HCT116 (cell line): ENCODE measurements around the gene RPH3AL. TPM values are rescaled to one million over a fixed set of nuclear protein-coding genes. Genes with fewer than 3 reads are reported as not detected.
A peak's percentile ranks its signal among the peaks of the same experiment; 100 is the strongest.

ENCODE experiments used
- ATAC-seq: fragments of 200-7000 bp; cut with Tn5 transposase; 2 replicates; pipeline ENCODE4 v1.9.1; 2020; ENCODE audit warnings: mild to moderate bottlenecking, moderate library complexity
- BruUV-seq: library from RNA; stranded (reverse); fragments of 400-500 nt; replicated peaks from 2 replicates; lab custom pipeline; 2021; lab: Mats Ljungman, UMichigan
- CTCF ChIA-PET: fragments of 300-600 bp; sonication (Branson Sonifier 250); formaldehyde crosslinking; loops from one replicate; lab custom pipeline; 2021; ENCODE audit warnings: antibody characterized with exemption; lab: Charles Lee
- POLR2A ChIA-PET: fragments of 300-600, 350-600 bp; sonication (Branson Sonifier 250); formaldehyde crosslinking; loops from one replicate; lab custom pipeline; 2021; ENCODE audit warnings: antibody characterized with exemption; lab: Charles Lee
- RAD21 ChIA-PET, 2 experiments: fragments of 300-600 bp; sonication (Branson Sonifier 250); formaldehyde crosslinking; loops; one replicate each; lab custom pipeline; 2023; ENCODE audit warnings: low total read pairs in 2 of 2; ENCODE audit not compliant: uncharacterized antibody in 2 of 2, unreplicated experiment in 2 of 2, low non-redundant PET in 1 of 2; lab: Charles Lee
- DNase-seq: peaks from one replicate; pipeline ENCODE4 v3.0.0-alpha.2; 2010; ENCODE audit warnings: low read depth, low spot score
- H2AFZ ChIP-seq: fragments of 200-600 bp; shearing (Covaris generic), sonication (generic); 2 replicates; pipeline ENCODE4 v1.6.1; 2017; ENCODE audit warnings: low read depth, mixed run types, mixed read lengths, antibody characterized with exemption, low read length; ENCODE audit not compliant: poor library complexity, severe bottlenecking
- H3K27ac ChIP-seq: 2 replicates; pipeline ENCODE4 v1.5.1; 2012; ENCODE audit warnings: low read depth, low read length
- H3K27me3 ChIP-seq: fragments of 200-600 bp; sonication (generic); 2 replicates; pipeline ENCODE4 v1.6.1; 2016; ENCODE audit warnings: mixed run types, low read length, mixed read lengths; ENCODE audit not compliant: insufficient read depth
- H3K36me3 ChIP-seq, 2 experiments: fragments of 200-500 bp in 1 of 2; fragments of 200-600 bp in 1 of 2; sonication (Bioruptor generic) in 1 of 2; sonication (generic) in 1 of 2; 2 replicates each; pipeline versions ENCODE4 v1.5.1 to v1.6.1; 2014 to 2016; ENCODE audit warnings: low read length in 2 of 2, inconsistent platforms in 1 of 2, mixed read lengths in 1 of 2, mixed run types in 1 of 2; ENCODE audit not compliant: insufficient read depth in 2 of 2, control insufficient read depth in 1 of 2
- H3K4me1 ChIP-seq, 2 experiments: fragments of 200-600 bp in 1 of 2; sonication (generic) in 1 of 2; 2 replicates each; pipeline versions ENCODE4 v1.5.1 to v1.6.1; 2012 to 2017; ENCODE audit warnings: low read length in 2 of 2, inconsistent platforms in 1 of 2, mild to moderate bottlenecking in 1 of 2, mixed read lengths in 1 of 2, mixed run types in 1 of 2, moderate library complexity in 1 of 2; ENCODE audit not compliant: insufficient read depth in 2 of 2, control insufficient read depth in 1 of 2
- H3K4me2 ChIP-seq: fragments of 200-600 bp; sonication (generic); 2 replicates; pipeline ENCODE4 v1.6.1; 2017; ENCODE audit warnings: mixed run types, low read length, mixed read lengths
- H3K4me3 ChIP-seq, 2 experiments: fragments of 200-600 bp in 1 of 2; sonication (generic) in 1 of 2; replicated peaks in 1 of 2; 2 replicates each; pipeline ENCODE4 v1.5.1; 2011 to 2016; ENCODE audit warnings: low read length in 2 of 2, control low read depth in 1 of 2, low read depth in 1 of 2, mild to moderate bottlenecking in 1 of 2, mixed read lengths in 1 of 2, mixed run types in 1 of 2
- H3K79me2 ChIP-seq: fragments of 200-600 bp; sonication (generic); 2 replicates; pipeline ENCODE4 v1.6.1; 2017; ENCODE audit warnings: mild to moderate bottlenecking, mixed run types, low read length, moderate library complexity, mixed read lengths; ENCODE audit not compliant: insufficient read depth
- H3K9ac ChIP-seq: fragments of 200-600 bp; sonication (generic); 2 replicates; pipeline ENCODE4 v1.6.1; 2016; ENCODE audit warnings: low read length, mixed read lengths
- H3K9me2 ChIP-seq: fragments of 200-600 bp; sonication (generic), shearing (Covaris generic); 2 replicates; pipeline ENCODE4 v1.6.1; 2017; ENCODE audit warnings: mixed run types, mild to moderate bottlenecking, moderate library complexity; ENCODE audit not compliant: insufficient read depth
- H3K9me3 ChIP-seq, 2 experiments: fragments of 200-500 bp in 1 of 2; fragments of 200-600 bp in 1 of 2; sonication (Bioruptor generic) in 1 of 2; sonication (generic) in 1 of 2; 2 replicates each; pipeline ENCODE4 v1.6.1; 2014 to 2017; ENCODE audit warnings: low read length in 2 of 2, mixed read lengths in 2 of 2, inconsistent platforms in 1 of 2, low read depth in 1 of 2, mild to moderate bottlenecking in 1 of 2, mixed run types in 1 of 2, moderate library complexity in 1 of 2; ENCODE audit not compliant: control insufficient read depth in 1 of 2, insufficient read depth in 1 of 2
- H4K20me1 ChIP-seq: fragments of 200-600 bp; sonication (generic), shearing (Covaris generic); 2 replicates; pipeline ENCODE4 v1.6.1; 2017; ENCODE audit warnings: mixed run types, mild to moderate bottlenecking, moderate library complexity; ENCODE audit not compliant: insufficient read depth
- ATF3 ChIP-seq: IDR thresholded peaks from 2 replicates; pipeline ENCODE4 v1.6.1; 2012
- CTCF ChIP-seq, 3 experiments: fragments of 200-600 bp in 1 of 3; sonication (generic) in 1 of 3; IDR thresholded peaks in 2 of 3; conservative IDR thresholded peaks in 1 of 3; 2 replicates each; pipeline ENCODE4 v1.5.1; 2012 to 2017; ENCODE audit warnings: low read depth in 2 of 3, low read length in 2 of 3, antibody characterized with exemption in 1 of 3, borderline replicate concordance in 1 of 3, control low read depth in 1 of 3, mild to moderate bottlenecking in 1 of 3, mixed read lengths in 1 of 3, mixed run types in 1 of 3, moderate library complexity in 1 of 3; ENCODE audit not compliant: insufficient read depth in 1 of 3
- EGR1 ChIP-seq: IDR thresholded peaks from 2 replicates; pipeline ENCODE4 v1.6.1; 2012; ENCODE audit warnings: low read depth
- POLR2AphosphoS5 ChIP-seq: IDR thresholded peaks from 2 replicates; pipeline ENCODE4 v1.6.1; 2011; ENCODE audit warnings: mild to moderate bottlenecking, low read depth, low read length, moderate library complexity
- SIN3A ChIP-seq: IDR thresholded peaks from 2 replicates; pipeline ENCODE4 v1.6.1; 2012; ENCODE audit warnings: low read depth
- SP1 ChIP-seq: IDR thresholded peaks from 2 replicates; pipeline ENCODE4 v1.6.1; 2012; ENCODE audit warnings: low read depth
- SRF ChIP-seq: IDR thresholded peaks from 2 replicates; pipeline ENCODE4 v1.6.1; 2012; ENCODE audit warnings: low read depth
- TCF7L2 ChIP-seq: IDR thresholded peaks from 2 replicates; pipeline ENCODE4 v1.7.0; 2011; ENCODE audit warnings: borderline replicate concordance, inconsistent platforms; ENCODE audit not compliant: insufficient read depth, insufficient read length; ENCODE audit errors: extremely low read depth
- intact Hi-C: fragments of 100-400 bp; cut with micrococcal nuclease; formaldehyde crosslinking; loops from 2 replicates; pipeline ENCODE4 v1.10.0; 2022
- total RNA-seq: library from RNA; stranded (reverse); gene quantifications from one replicate; pipeline ENCODE4 v1.2.1, GENCODE V29; 2021; ENCODE audit not compliant: unreplicated experiment

Gene RPH3AL
- total RNA-seq, 1 experiment from 2014 or later: 17.0 TPM

GRCh38 chr17:309361-309888 is 43.2 kb downstream of the RPH3AL start:
- Histone ChIP-seq H2AFZ (no peak overlapping the region), H3K4me2 (no peak overlapping the region), H3K4me1 (no peaks in the 10 kb centered on the region), H3K4me3 (no peak overlapping the region), H3K9ac (no peak overlapping the region), H3K9me3 (no peaks in the 10 kb centered on the region; a peak in 1 of 4 replicates), H3K36me3 (no peaks in the 10 kb centered on the region), H3K79me2 (no peaks in the 10 kb centered on the region), H3K27me3 (no peaks in the 10 kb centered on the region), H4K20me1 (no peaks in the 10 kb centered on the region), H3K27ac (no peak overlapping the region), H3K9me2 (no peaks in the 10 kb centered on the region)
- ATAC-seq (peak; percentile 78), DNase-seq (no peak)
- intact Hi-C loops: no loop called here
- RAD21 ChIA-PET: no interaction called here
- peak; percentile 57 to 80 (median 77); a peak in 5 of 6 replicates for TF ChIP-seq CTCF (IDR thresholded peaks at IDR 0.05 in 2 of 3, conservative IDR thresholded peaks at IDR 0.05 in 1 of 3; ENCODE audit: borderline replicate concordance in 1 of 3, insufficient read depth in 1 of 3, low read depth in 2 of 3, low read length in 2 of 3)
- no peak for TF ChIP-seq SIN3A
- CTCF ChIA-PET: interaction anchor here (0.8 kb wide), 1 partner anchor 29 kb away, joined by 4 read pairs; no protein-coding TSS in a partner anchor
- POLR2A ChIA-PET: no interaction called here
- no TSS peak for BruUV-seq

- no peaks in the 10 kb centered on the region for H3K9me3 ChIP-seq
- no peak overlapping the region for H3K27ac ChIP-seq
- H3K4me2 ChIP-seq: no peak overlapping the region
- H3K9ac ChIP-seq: no peak overlapping the region
- ChIA-PET CTCF (no interaction called here), RAD21 (no interaction called here), POLR2A (interaction anchor here (0.7 kb wide), 1 partner anchor 78 kb away, joined by 3 read pairs; no protein-coding TSS in a partner anchor)
- H4K20me1 ChIP-seq: no peaks in the 10 kb centered on the region
- no peak for DNase-seq
- no peaks in the 10 kb centered on the region for H3K36me3 ChIP-seq
- no peak overlapping the region for H2AFZ ChIP-seq
- H3K79me2 ChIP-seq: no peaks in the 10 kb centered on the region
- H3K4me3 ChIP-seq: no peak overlapping the region
- H3K9me2 ChIP-seq: no peaks in the 10 kb centered on the region
- H3K4me1 ChIP-seq: no peaks in the 10 kb centered on the region
- H3K27me3 ChIP-seq: no peaks in the 10 kb centered on the region
- BruUV-seq: no TSS peak
- ATAC-seq: no peak
- intact Hi-C loops: no loop called here
- TF ChIP-seq SRF: no peak
- TF ChIP-seq POLR2AphosphoS5: no peak
- TF ChIP-seq CTCF (IDR thresholded peaks at IDR 0.05 in 2 of 3, conservative IDR thresholded peaks at IDR 0.05 in 1 of 3; ENCODE audit: borderline replicate concordance in 1 of 3, insufficient read depth in 1 of 3, low read depth in 2 of 3, low read length in 2 of 3): no peak
- TF ChIP-seq SP1: no peak
- no peak for TF ChIP-seq SIN3A
- no peak for TF ChIP-seq TCF7L2
- TF ChIP-seq ATF3: no peak
- no peak for TF ChIP-seq EGR1
These were observed 44.7 kb downstream of the RPH3AL start for GRCh38 chr17:307741-308507.
